ENCODE results near the gene KIF16B.

GRCh38 chr20:16381444-16381843, 191.8 kb downstream of the KIF16B start:
- no peak for TF ChIP-seq CTCF (IDR thresholded peaks at IDR 0.05; ENCODE audit: poor library complexity)
- TF ChIP-seq EZH2 (IDR thresholded peaks at IDR 0.05; ENCODE audit: borderline replicate concordance) = no peak

All from hepatocyte (in vitro differentiated cells).